H7 (cell line): ENCODE measurements around the gene IGSF9. TPM values are rescaled to one million over a fixed set of nuclear protein-coding genes. Genes with fewer than 3 reads are reported as not detected.

Experiments used
- DNase-seq: peaks from one replicate; pipeline ENCODE4 v3.0.0; 2012
- H3K27me3 ChIP-seq: 2 replicates; pipeline ENCODE4 v1.6.0; 2011; ENCODE audit warnings: mild to moderate bottlenecking, low read length; ENCODE audit not compliant: control insufficient read depth, insufficient read depth
- H3K36me3 ChIP-seq: replicated peaks from 2 replicates; pipeline ENCODE4 v1.5.1; 2011; ENCODE audit warnings: low read length; ENCODE audit not compliant: control insufficient read depth, insufficient read depth
- H3K4me3 ChIP-seq: 2 replicates; pipeline ENCODE4 v1.5.1; 2011; ENCODE audit warnings: low read depth, mild to moderate bottlenecking, control low read depth, low read length, moderate library complexity; ENCODE audit not compliant: insufficient read depth
- total RNA-seq: library from RNA; depleted of rRNA; stranded (reverse); fragments of >200 nt; shearing (Covaris generic); gene quantifications from 2 replicates; pipeline ENCODE4 v1.2.3, GENCODE V29; 2014

Gene IGSF9
- total RNA-seq, 1 experiment from 2014 or later: 4.4 TPM

- peak; percentile 72 for DNase-seq
- peak overlapping the region; percentile 73 for H3K4me3 ChIP-seq
- peaks cover 10% of the 10 kb centered on the region; the same call in 1 of the 2 replicates for H3K27me3 ChIP-seq
- no peaks in the 10 kb centered on the region; the same call in none of the 2 replicates for H3K36me3 ChIP-seq
Observed at GRCh38 chr1:159944623-159945455, 574 bp downstream of the IGSF9 start.

GRCh38 chr1:159943908-159944622, 1.3 kb downstream of the IGSF9 start:
- Histone ChIP-seq H3K4me3 (no peak overlapping the region), H3K36me3 (no peaks in the 10 kb centered on the region; the same call in none of the 2 replicates), H3K27me3 (peaks cover 10% of the 10 kb centered on the region; the same call in 1 of the 2 replicates)
- DNase-seq: peak; percentile 54

- Histone ChIP-seq H3K4me3 (no peak overlapping the region), H3K27me3 (peaks cover 10% of the 10 kb centered on the region; the same call in 1 of the 2 replicates), H3K36me3 (no peaks in the 10 kb centered on the region; the same call in none of the 2 replicates)
- DNase-seq: no peak
Observed at GRCh38 chr1:159943278-159943640, 2.2 kb downstream of the IGSF9 start.

- Histone ChIP-seq H3K4me3 (no peak overlapping the region), H3K36me3 (no peaks in the 10 kb centered on the region; the same call in none of the 2 replicates), H3K27me3 (peaks cover 10% of the 10 kb centered on the region; the same call in 1 of the 2 replicates)
- DNase-seq: peak; percentile 29
Observed at GRCh38 chr1:159942632-159943277, 2.7 kb downstream of the IGSF9 start.

GRCh38 chr1:159941591-159942560, 3.5 kb downstream of the IGSF9 start:
- peak; percentile 77 for DNase-seq
- Histone ChIP-seq H3K4me3 (no peak overlapping the region), H3K27me3 (peaks cover 10% of the 10 kb centered on the region; the same call in 1 of the 2 replicates), H3K36me3 (no peaks in the 10 kb centered on the region; the same call in none of the 2 replicates)

GRCh38 chr1:159941141-159941540, 4.3 kb downstream of the IGSF9 start:
- DNase-seq: peak; percentile 65
- Histone ChIP-seq H3K36me3 (no peaks in the 10 kb centered on the region; the same call in none of the 2 replicates), H3K27me3 (peaks cover 7% of the 10 kb centered on the region; the same call in 1 of the 2 replicates), H3K4me3 (no peak overlapping the region)

- H3K27me3 ChIP-seq: peaks cover 7% of the 10 kb centered on the region; the same call in 1 of the 2 replicates
- H3K36me3 ChIP-seq: no peaks in the 10 kb centered on the region; the same call in none of the 2 replicates
- no peak overlapping the region for H3K4me3 ChIP-seq
- peak; percentile 19 for DNase-seq
Observed at GRCh38 chr1:159940006-159940620, 5.3 kb downstream of the IGSF9 start.

GRCh38 chr1:159939678-159940002, 5.8 kb downstream of the IGSF9 start:
- DNase-seq: peak; percentile 18
- H3K36me3 ChIP-seq: no peaks in the 10 kb centered on the region; the same call in none of the 2 replicates

GRCh38 chr1:159938905-159939677, 6.3 kb downstream of the IGSF9 start:
- Histone ChIP-seq H3K27me3 (no peaks in the 10 kb centered on the region; the same call in 1 of the 2 replicates), H3K4me3 (no peak overlapping the region), H3K36me3 (no peaks in the 10 kb centered on the region; the same call in none of the 2 replicates)
- no peak for DNase-seq

More at GRCh38 chr1:159939678-159940002, 5.8 kb downstream of the IGSF9 start:
- Histone ChIP-seq H3K4me3 (no peak overlapping the region), H3K27me3 (peaks cover 3% of the 10 kb centered on the region; the same call in 1 of the 2 replicates)

GRCh38 chr1:159938211-159938852, 7.1 kb downstream of the IGSF9 start:
- Histone ChIP-seq H3K36me3 (no peaks in the 10 kb centered on the region; the same call in none of the 2 replicates), H3K4me3 (no peak overlapping the region), H3K27me3 (no peaks in the 10 kb centered on the region)
- peak; percentile 38 for DNase-seq

GRCh38 chr1:159937054-159937750, 8.2 kb downstream of the IGSF9 start:
- no peak overlapping the region for H3K4me3 ChIP-seq
- no peaks in the 10 kb centered on the region for H3K27me3 ChIP-seq
- H3K36me3 ChIP-seq: no peaks in the 10 kb centered on the region; the same call in none of the 2 replicates
- peak; percentile 77 for DNase-seq
